ENCODE measurements around the gene ASPN.

The ASPN gene

GRCh38 chr9:92501671-92502393 lies 19.5 kb upstream of the ASPN start:
- H3K27ac ChIP-seq (replicated peaks; ENCODE audit: low read length) = no peak overlapping the region
- no peak overlapping the region for H4K91ac ChIP-seq (ENCODE audit: low read depth, low read length, poor library complexity)
- no peak for DNase-seq (ENCODE audit: low spot score)
- no peak overlapping the region for H3K23ac ChIP-seq (ENCODE audit: low read depth, low read length, poor library complexity)
- H3K14ac ChIP-seq (ENCODE audit: low read length) = no peak overlapping the region
- H3K4me2 ChIP-seq (ENCODE audit: insufficient read depth, low read length, poor library complexity, severe bottlenecking) = no peak overlapping the region
- no peak overlapping the region for H2AFZ ChIP-seq (ENCODE audit: low read length)
- H3K18ac ChIP-seq (ENCODE audit: low read length) = no peak overlapping the region
- H3K79me1 ChIP-seq (ENCODE audit: low read depth, low read length) = no peaks in the 10 kb centered on the region
- peaks cover 5 to 9% of the 10 kb centered on the region in 2 donors for H3K4me1 ChIP-seq (ENCODE audit: control insufficient read depth in 2 of 2, insufficient read depth in 1 of 2, low read depth in 1 of 2, low read length in 2 of 2)
- WGBS, 2 donors (ENCODE audit: extremely low coverage in 2 of 2, insufficient read length in 2 of 2, insufficient replicate concordance in 1 of 2) = no CpG with 5 or more reads among the region's 5 CpGs
- H2BK12ac ChIP-seq (ENCODE audit: low read length) = no peak overlapping the region
- H2AK5ac ChIP-seq (ENCODE audit: low read depth, low read length) = no peak overlapping the region
- no peaks in the 10 kb centered on the region for H3K36me3 ChIP-seq (replicated peaks in 1 of 2; ENCODE audit: control insufficient read depth in 2 of 2, insufficient read depth in 2 of 2, low read length in 2 of 2)
- no peak overlapping the region for H3K9ac ChIP-seq (ENCODE audit: low read depth, low read length, poor library complexity)
- H2BK120ac ChIP-seq (ENCODE audit: low read depth, low read length) = no peak overlapping the region
- no peak overlapping the region for H4K8ac ChIP-seq (ENCODE audit: low read depth, low read length)
- H3K27me3 ChIP-seq (ENCODE audit: control insufficient read depth in 3 of 3, insufficient read depth in 3 of 3, low read depth in 1 of 3, low read length in 3 of 3) = no peaks in the 10 kb centered on the region
- no peak overlapping the region for H2BK15ac ChIP-seq (ENCODE audit: low read length)
- no peak overlapping the region for H2BK5ac ChIP-seq (ENCODE audit: low read length)
- H3K4ac ChIP-seq (ENCODE audit: low read length) = no peak overlapping the region
- H3K4me3 ChIP-seq (ENCODE audit: low read length in 2 of 2) = no peak overlapping the region
- no peaks in the 10 kb centered on the region for H3K9me3 ChIP-seq (replicated peaks in 1 of 2; ENCODE audit: control insufficient read depth in 2 of 2, insufficient read depth in 1 of 2, low read depth in 1 of 2, low read length in 2 of 2)

- Histone ChIP-seq H3K36me3 (replicated peaks in 1 of 2; ENCODE audit: control insufficient read depth in 2 of 2, insufficient read depth in 2 of 2, low read length in 2 of 2) (no peaks in the 10 kb centered on the region), H3K23ac (ENCODE audit: low read depth, low read length, poor library complexity) (no peak overlapping the region), H3K4ac (ENCODE audit: low read length) (no peak overlapping the region), H4K8ac (ENCODE audit: low read depth, low read length) (no peak overlapping the region), H3K4me3 (ENCODE audit: low read length in 2 of 2) (no peak overlapping the region), H2BK5ac (ENCODE audit: low read length) (no peak overlapping the region), H4K91ac (ENCODE audit: low read depth, low read length, poor library complexity) (no peak overlapping the region), H2AK5ac (ENCODE audit: low read depth, low read length) (no peak overlapping the region), H3K14ac (ENCODE audit: low read length) (no peak overlapping the region), H2BK12ac (ENCODE audit: low read length) (no peak overlapping the region), H3K9ac (ENCODE audit: low read depth, low read length, poor library complexity) (no peak overlapping the region), H3K27me3 (ENCODE audit: control insufficient read depth in 3 of 3, insufficient read depth in 3 of 3, low read depth in 1 of 3, low read length in 3 of 3) (no peaks in the 10 kb centered on the region), H2BK120ac (ENCODE audit: low read depth, low read length) (no peak overlapping the region), H3K27ac (replicated peaks; ENCODE audit: low read length) (no peak overlapping the region), H3K4me2 (ENCODE audit: insufficient read depth, low read length, poor library complexity, severe bottlenecking) (no peak overlapping the region), H3K9me3 (replicated peaks in 1 of 2; ENCODE audit: control insufficient read depth in 2 of 2, insufficient read depth in 1 of 2, low read depth in 1 of 2, low read length in 2 of 2) (no peaks in the 10 kb centered on the region), H3K18ac (ENCODE audit: low read length) (no peak overlapping the region), H2AFZ (ENCODE audit: low read length) (no peak overlapping the region), H3K4me1 (ENCODE audit: control insufficient read depth in 2 of 2, insufficient read depth in 1 of 2, low read depth in 1 of 2, low read length in 2 of 2) (peaks cover 5 to 9% of the 10 kb centered on the region in 2 donors), H3K79me1 (ENCODE audit: low read depth, low read length) (no peaks in the 10 kb centered on the region), H2BK15ac (ENCODE audit: low read length) (no peak overlapping the region)
- no CpG with 5 or more reads among the region's 5 CpGs for WGBS, 2 donors (ENCODE audit: extremely low coverage in 2 of 2, insufficient read length in 2 of 2, insufficient replicate concordance in 1 of 2)
- no peak for DNase-seq (ENCODE audit: low spot score)
These were observed 18.4 kb upstream of the ASPN start for GRCh38 chr9:92500725-92501124.

- Histone ChIP-seq H3K9me3 (replicated peaks in 1 of 2; ENCODE audit: control insufficient read depth in 2 of 2, insufficient read depth in 1 of 2, low read depth in 1 of 2, low read length in 2 of 2) (no peaks in the 10 kb centered on the region), H3K36me3 (replicated peaks in 1 of 2; ENCODE audit: control insufficient read depth in 2 of 2, insufficient read depth in 2 of 2, low read length in 2 of 2) (no peaks in the 10 kb centered on the region), H3K4ac (ENCODE audit: low read length) (no peak overlapping the region), H2AFZ (ENCODE audit: low read length) (no peak overlapping the region), H2AK5ac (ENCODE audit: low read depth, low read length) (no peak overlapping the region), H3K18ac (ENCODE audit: low read length) (no peak overlapping the region), H3K9ac (ENCODE audit: low read depth, low read length, poor library complexity) (no peak overlapping the region), H3K23ac (ENCODE audit: low read depth, low read length, poor library complexity) (no peak overlapping the region), H3K4me1 (ENCODE audit: control insufficient read depth in 2 of 2, insufficient read depth in 1 of 2, low read depth in 1 of 2, low read length in 2 of 2) (peaks cover 5 to 9% of the 10 kb centered on the region in 2 donors), H3K4me3 (ENCODE audit: low read length in 2 of 2) (no peak overlapping the region), H2BK15ac (ENCODE audit: low read length) (no peak overlapping the region), H3K14ac (ENCODE audit: low read length) (no peak overlapping the region), H2BK12ac (ENCODE audit: low read length) (no peak overlapping the region), H2BK5ac (ENCODE audit: low read length) (no peak overlapping the region), H4K91ac (ENCODE audit: low read depth, low read length, poor library complexity) (no peak overlapping the region), H3K27me3 (ENCODE audit: control insufficient read depth in 3 of 3, insufficient read depth in 3 of 3, low read depth in 1 of 3, low read length in 3 of 3) (no peaks in the 10 kb centered on the region), H2BK120ac (ENCODE audit: low read depth, low read length) (no peak overlapping the region), H3K4me2 (ENCODE audit: insufficient read depth, low read length, poor library complexity, severe bottlenecking) (no peak overlapping the region), H4K8ac (ENCODE audit: low read depth, low read length) (no peak overlapping the region), H3K27ac (replicated peaks; ENCODE audit: low read length) (no peak overlapping the region), H3K79me1 (ENCODE audit: low read depth, low read length) (no peaks in the 10 kb centered on the region)
- WGBS, 2 donors (ENCODE audit: extremely low coverage in 2 of 2, insufficient read length in 2 of 2, insufficient replicate concordance in 1 of 2) = no CpG with 5 or more reads among the region's 2 CpGs
- no peak for DNase-seq (ENCODE audit: low spot score)
These were observed 17.4 kb upstream of the ASPN start for GRCh38 chr9:92499701-92500100.

- Histone ChIP-seq H3K36me3 (replicated peaks in 1 of 2; ENCODE audit: control insufficient read depth in 2 of 2, insufficient read depth in 2 of 2, low read length in 2 of 2) (no peaks in the 10 kb centered on the region), H3K4me1 (ENCODE audit: control insufficient read depth in 2 of 2, insufficient read depth in 1 of 2, low read depth in 1 of 2, low read length in 2 of 2) (peaks cover 9% of the 10 kb centered on the region in 2 donors), H3K14ac (ENCODE audit: low read length) (no peak overlapping the region), H3K27me3 (ENCODE audit: control insufficient read depth in 3 of 3, insufficient read depth in 3 of 3, low read depth in 1 of 3, low read length in 3 of 3) (no peaks in the 10 kb centered on the region), H3K23ac (ENCODE audit: low read depth, low read length, poor library complexity) (no peak overlapping the region), H3K4me2 (ENCODE audit: insufficient read depth, low read length, poor library complexity, severe bottlenecking) (no peak overlapping the region), H2BK12ac (ENCODE audit: low read length) (no peak overlapping the region), H2BK120ac (ENCODE audit: low read depth, low read length) (no peak overlapping the region), H3K4me3 (ENCODE audit: low read length in 2 of 2) (no peak overlapping the region), H3K9ac (ENCODE audit: low read depth, low read length, poor library complexity) (no peak overlapping the region), H4K91ac (ENCODE audit: low read depth, low read length, poor library complexity) (no peak overlapping the region), H4K8ac (ENCODE audit: low read depth, low read length) (no peak overlapping the region), H2AFZ (ENCODE audit: low read length) (no peak overlapping the region), H2BK5ac (ENCODE audit: low read length) (no peak overlapping the region), H3K9me3 (replicated peaks in 1 of 2; ENCODE audit: control insufficient read depth in 2 of 2, insufficient read depth in 1 of 2, low read depth in 1 of 2, low read length in 2 of 2) (no peaks in the 10 kb centered on the region), H3K18ac (ENCODE audit: low read length) (no peak overlapping the region), H3K4ac (ENCODE audit: low read length) (no peak overlapping the region), H3K27ac (replicated peaks; ENCODE audit: low read length) (no peak overlapping the region), H2AK5ac (ENCODE audit: low read depth, low read length) (no peak overlapping the region), H3K79me1 (ENCODE audit: low read depth, low read length) (no peaks in the 10 kb centered on the region), H2BK15ac (ENCODE audit: low read length) (no peak overlapping the region)
- no peak for DNase-seq (ENCODE audit: low spot score)
- no CpG with 5 or more reads among the region's 5 CpGs for WGBS, 2 donors (ENCODE audit: extremely low coverage in 2 of 2, insufficient read length in 2 of 2, insufficient replicate concordance in 1 of 2)
These were observed 14.3 kb upstream of the ASPN start for GRCh38 chr9:92496396-92497176.
